GM12878 (cell line): ENCODE data around the gene HTD2.

Source experiments
- BRCA1 ChIP-seq: IDR thresholded peaks from 2 replicates; pipeline ENCODE4 v1.6.1; 2011; ENCODE audit warnings: low read depth, low read length, improper control_type of control experiment
- CBFB ChIP-seq: IDR thresholded peaks from 2 replicates; pipeline ENCODE4 v1.6.1; 2016; ENCODE audit warnings: antibody characterized with exemption, low read depth
- CTCF ChIP-seq, 3 experiments: IDR thresholded peaks in 2 of 3; conservative IDR thresholded peaks in 1 of 3; 2 replicates each; pipeline ENCODE4 v1.5.1; 2011; ENCODE audit warnings: low read depth in 3 of 3, low read length in 3 of 3, mild to moderate bottlenecking in 3 of 3, control low read depth in 2 of 3, moderate library complexity in 2 of 3, inconsistent platforms in 1 of 3, mixed read lengths in 1 of 3; ENCODE audit not compliant: control insufficient read depth in 2 of 3, insufficient read depth in 1 of 3; ENCODE audit errors: extremely low read depth in 1 of 3
- ETV6 ChIP-seq, 2 experiments: fragments of 450-650 bp in 1 of 2; IDR thresholded peaks in 1 of 2; conservative IDR thresholded peaks in 1 of 2; 2 replicates each; pipeline ENCODE4 v1.6.1; 2014; ENCODE audit warnings: antibody characterized with exemption in 1 of 2, borderline replicate concordance in 1 of 2, low read depth in 1 of 2, mild to moderate bottlenecking in 1 of 2, moderate library complexity in 1 of 2
- EZH2 ChIP-seq: IDR thresholded peaks from 2 replicates; pipeline ENCODE4 v1.6.1; 2012; ENCODE audit warnings: low read depth, mild to moderate bottlenecking, control low read depth, inconsistent platforms, low read length, borderline replicate concordance; ENCODE audit not compliant: control insufficient read depth
- GABPA ChIP-seq: IDR thresholded peaks from 2 replicates; pipeline ENCODE4 v1.6.1; 2014; ENCODE audit warnings: antibody characterized with exemption, low read depth, mild to moderate bottlenecking, inconsistent platforms
- IKZF1 ChIP-seq: fragments of 450-650 bp; conservative IDR thresholded peaks from 2 replicates; pipeline ENCODE4 v1.6.1; 2017; ENCODE audit warnings: antibody characterized with exemption, mild to moderate bottlenecking
- NR2C2 ChIP-seq: IDR thresholded peaks from 2 replicates; pipeline ENCODE4 v1.6.1; 2011; ENCODE audit warnings: borderline replicate concordance, low read depth; ENCODE audit not compliant: control insufficient read depth, insufficient read length
- POLR2A ChIP-seq: IDR thresholded peaks from 2 replicates; pipeline ENCODE4 v1.6.1; 2011; ENCODE audit warnings: low read depth, mild to moderate bottlenecking, low read length
- RELA ChIP-seq: fragments of 450-650 bp; IDR thresholded peaks from 2 replicates; pipeline ENCODE4 v1.8.0; 2014; ENCODE audit warnings: borderline replicate concordance; ENCODE audit not compliant: partially characterized antibody
- REST ChIP-seq: IDR thresholded peaks from 2 replicates; pipeline ENCODE4 v1.6.1; 2012; ENCODE audit warnings: mild to moderate bottlenecking, low read depth, low read length
- SP1 ChIP-seq: IDR thresholded peaks from one replicate; pipeline ENCODE4 v1.6.1; 2011; ENCODE audit warnings: low read depth, low read length
- SREBF2 ChIP-seq: IDR thresholded peaks from 2 replicates; pipeline ENCODE4 v1.6.1; 2012; ENCODE audit warnings: mild to moderate bottlenecking, low read length
- SRF ChIP-seq, 2 experiments: IDR thresholded peaks; 2 replicates each; pipeline ENCODE4 v1.6.1; 2011; ENCODE audit warnings: low read depth in 2 of 2, low read length in 2 of 2, mild to moderate bottlenecking in 1 of 2, moderate library complexity in 1 of 2

- TF ChIP-seq BRCA1 (no peak), GABPA (no peak), CTCF (IDR thresholded peaks at IDR 0.05 in 2 of 3, conservative IDR thresholded peaks at IDR 0.05 in 1 of 3; ENCODE audit: control insufficient read depth in 2 of 3, extremely low read depth in 1 of 3, insufficient read depth in 1 of 3, low read depth in 3 of 3, low read length in 3 of 3) (no peak), POLR2A (no peak), EZH2 (no peak), IKZF1 (no peak), RELA (no peak), REST (no peak), SRF (IDR thresholded peaks at IDR 0.05; ENCODE audit: low read depth in 2 of 2, low read length in 2 of 2) (no peak), SREBF2 (no peak), NR2C2 (no peak), ETV6 (conservative IDR thresholded peaks at IDR 0.05 in 1 of 2, IDR thresholded peaks at IDR 0.05 in 1 of 2; ENCODE audit: borderline replicate concordance in 1 of 2, low read depth in 1 of 2) (no peak), CBFB (no peak), SP1 (no peak)
Observed at GRCh38 chr3:58361866-58362265, 55.5 kb downstream of the HTD2 start.
